ENCODE data around the gene NENF. TPM values are rescaled to one million over a fixed set of nuclear protein-coding genes. Genes with fewer than 3 reads are reported as not detected.

The NENF gene
- polyA plus RNA-seq, 1 of the 3 experiments (the other 2 are of a cell fraction), result 78.7 TPM

GRCh38 chr1:212482006-212482636, 49.4 kb downstream of the NENF start (continued):
- TF ChIP-seq CTCF (IDR thresholded peaks at IDR 0.05) (no peak), SMC3 (IDR thresholded peaks at IDR 0.05; ENCODE audit: low read depth, low read length) (no peak), SIN3A (IDR thresholded peaks at IDR 0.05; ENCODE audit: borderline replicate concordance, low read depth, low read length) (no peak), EP300 (IDR thresholded peaks at IDR 0.05; ENCODE audit: borderline replicate concordance in 1 of 2, low read depth in 1 of 2, low read length in 1 of 2) (no peak)

- POLR2A ChIA-PET, result no interaction called here
- H3K4me1 ChIP-seq (ENCODE audit: control insufficient read depth in 1 of 2, insufficient read depth in 2 of 2, low read depth in 1 of 2, low read length in 1 of 2), result peaks cover 0 to 12% of the 10 kb centered on the region in 2 experiments; a peak in 1 of 4 replicates
- H3K4me2 ChIP-seq, result no peak overlapping the region
- no peaks in the 10 kb centered on the region for H3F3A ChIP-seq (replicated peaks; ENCODE audit: insufficient read depth)
- H3K4me3 ChIP-seq (ENCODE audit: low read depth in 2 of 2, low read length in 1 of 2), result no peak overlapping the region
- H4K20me1 ChIP-seq (ENCODE audit: insufficient read depth), result no peaks in the 10 kb centered on the region
- no peak for DNase-seq
- H3K9ac ChIP-seq, result no peak overlapping the region
- no peaks in the 10 kb centered on the region for H3K79me2 ChIP-seq (ENCODE audit: insufficient read depth)
- no peaks in the 10 kb centered on the region; the same call in 1 of the 2 replicates for H3K27me3 ChIP-seq (ENCODE audit: insufficient read depth)
- CTCF ChIA-PET, result interaction anchor here (1.7 kb wide), 1 partner anchor 27 kb away, joined by 8 read pairs; no protein-coding TSS in a partner anchor
- no peak overlapping the region for H2AFZ ChIP-seq (ENCODE audit: low read depth)
- H3K36me3 ChIP-seq (replicated peaks in 1 of 2; ENCODE audit: control insufficient read depth in 1 of 2, insufficient read depth in 2 of 2, low read length in 1 of 2), result no peaks in the 10 kb centered on the region
- no peaks in the 10 kb centered on the region for H3K9me3 ChIP-seq
- 90% methylated on average over 12 of the region's 14 CpGs for WGBS (ENCODE audit: low lambda C conversion rate)
- no peaks in the 10 kb centered on the region for H3K9me2 ChIP-seq
- no peak overlapping the region for H3K27ac ChIP-seq (ENCODE audit: low read depth in 2 of 2, low read length in 1 of 2)
- TF ChIP-seq CTCF (IDR thresholded peaks at IDR 0.05), result no peak
- TF ChIP-seq RXRA (IDR thresholded peaks at IDR 0.05; ENCODE audit: borderline replicate concordance, low read depth), result no peak
- no peak for TF ChIP-seq USF2 (IDR thresholded peaks at IDR 0.05; ENCODE audit: borderline replicate concordance, low read depth, low read length)
- no peak for TF ChIP-seq CHD2 (IDR thresholded peaks at IDR 0.05; ENCODE audit: low read length, partially characterized antibody)
- TF ChIP-seq FOXM1 (IDR thresholded peaks at IDR 0.05; ENCODE audit: low read depth), result no peak
These were observed 50.1 kb downstream of the NENF start for GRCh38 chr1:212482637-212483441.

Measured in SK-N-SH (cell line).